Glutamatergic neuron (in vitro differentiated cells): Measurements from ENCODE around the gene TM4SF5. TPM values are rescaled to one million over a fixed set of nuclear protein-coding genes. Genes with fewer than 3 reads are reported as not detected.

Experiments used
- total RNA-seq: library from RNA; stranded (reverse); fragmentation: NEBNext Ultra II Directional; extraction: Animal tissue kit (Norgen Biotek cat#: 25700); gene quantifications from one replicate; pipeline ENCODE4 v1.2.1, GENCODE V29; 2021; ENCODE audit not compliant: unreplicated experiment

The TM4SF5 gene
- total RNA-seq, 1 donor from 2014 or later: not detected

Other genes starting within 250 kb of the TM4SF5 start
- 44.8 TPM for gene MYBBP1A, start 216.5 kb upstream of the TM4SF5 start, total RNA-seq
- not detected for gene GGT6, start 211.3 kb upstream of the TM4SF5 start, total RNA-seq
- 22.0 TPM for gene SMTNL2, start 187.4 kb upstream of the TM4SF5 start, total RNA-seq
- gene ALOX15, start 130.2 kb upstream of the TM4SF5 start, total RNA-seq: not detected
- 63.7 TPM for gene PELP1, start 67.7 kb upstream of the TM4SF5 start, total RNA-seq
- gene ARRB2, start 61.3 kb upstream of the TM4SF5 start, total RNA-seq: 106 TPM
- gene MED11, start 40.5 kb upstream of the TM4SF5 start, total RNA-seq: 12.5 TPM
- not detected for gene ZMYND15, start 32.1 kb upstream of the TM4SF5 start, total RNA-seq
- not detected for gene CXCL16, start 32.0 kb upstream of the TM4SF5 start, total RNA-seq
- gene VMO1, start 14.5 kb downstream of the TM4SF5 start, total RNA-seq: 2.5 TPM
- gene GLTPD2, start 17.1 kb downstream of the TM4SF5 start, total RNA-seq: not detected
- 128 TPM for gene PSMB6, start 24.3 kb downstream of the TM4SF5 start, total RNA-seq
- 61.4 TPM for gene PLD2, start 35.3 kb downstream of the TM4SF5 start, total RNA-seq
- 130 TPM for gene MINK1, start 61.5 kb downstream of the TM4SF5 start, total RNA-seq
- 11.1 TPM for gene C17orf107, start 127.7 kb downstream of the TM4SF5 start, total RNA-seq
- gene CHRNE, start 131.2 kb downstream of the TM4SF5 start, total RNA-seq: 0.69 TPM
- 0.47 TPM for gene GP1BA, start 160.4 kb downstream of the TM4SF5 start, total RNA-seq
- gene SLC25A11, start 168.2 kb downstream of the TM4SF5 start, total RNA-seq: 72.2 TPM
- 96.1 TPM for gene RNF167, start 168.4 kb downstream of the TM4SF5 start, total RNA-seq
- gene PFN1, start 176.6 kb downstream of the TM4SF5 start, total RNA-seq: 356 TPM
- gene ENO3, start 179.2 kb downstream of the TM4SF5 start, total RNA-seq: 62.1 TPM
- 69.6 TPM for gene SPAG7, start 195.9 kb downstream of the TM4SF5 start, total RNA-seq
- 61.4 TPM for gene CAMTA2, start 215.8 kb downstream of the TM4SF5 start, total RNA-seq
- 0.44 TPM for gene INCA1, start 225.6 kb downstream of the TM4SF5 start, total RNA-seq
- 5.6 TPM for gene KIF1C, start 226.1 kb downstream of the TM4SF5 start, total RNA-seq